ENCODE data around the gene BRI3BP.

Gene BRI3BP, protein sequence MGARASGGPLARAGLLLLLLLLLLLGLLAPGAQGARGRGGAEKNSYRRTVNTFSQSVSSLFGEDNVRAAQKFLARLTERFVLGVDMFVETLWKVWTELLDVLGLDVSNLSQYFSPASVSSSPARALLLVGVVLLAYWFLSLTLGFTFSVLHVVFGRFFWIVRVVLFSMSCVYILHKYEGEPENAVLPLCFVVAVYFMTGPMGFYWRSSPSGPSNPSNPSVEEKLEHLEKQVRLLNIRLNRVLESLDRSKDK

DNA sequence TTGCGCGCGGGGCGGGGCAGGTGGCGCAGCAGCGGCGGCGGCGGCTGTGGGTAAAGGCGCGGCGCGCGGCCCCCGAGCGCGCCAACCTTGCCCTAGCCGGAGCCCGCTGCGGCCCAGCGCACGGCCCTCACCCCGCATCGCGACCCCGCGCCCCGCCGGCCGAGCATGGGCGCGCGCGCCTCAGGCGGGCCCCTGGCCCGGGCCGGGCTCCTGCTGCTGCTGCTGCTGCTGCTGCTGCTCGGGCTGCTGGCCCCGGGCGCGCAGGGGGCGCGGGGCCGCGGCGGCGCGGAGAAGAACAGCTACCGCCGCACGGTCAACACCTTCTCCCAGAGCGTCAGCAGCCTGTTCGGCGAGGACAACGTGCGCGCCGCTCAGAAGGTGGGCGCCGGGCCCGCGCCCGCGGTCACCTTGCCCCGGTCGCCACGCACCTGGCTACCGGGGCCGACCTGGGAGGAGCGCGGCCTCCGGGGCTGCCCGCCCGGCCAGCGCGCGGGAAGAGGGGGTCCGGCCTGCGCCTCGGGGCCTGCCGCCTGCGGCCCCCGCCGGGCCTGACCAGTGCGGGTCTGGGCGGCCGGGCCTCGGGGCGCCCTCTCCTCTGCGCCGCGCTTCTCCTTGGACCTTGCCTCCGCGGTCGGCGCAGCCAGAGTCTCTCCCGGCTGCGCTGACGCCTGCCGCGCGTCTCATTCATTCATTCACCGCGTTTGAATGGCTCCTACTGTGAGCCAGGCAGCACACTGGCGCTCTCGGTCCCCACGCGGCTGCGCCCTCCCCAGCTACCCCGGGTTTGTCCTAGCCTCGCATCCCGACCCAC, at the start of gene BRI3BP:
BRI3BP (plus strand) TSS at position 20 of the 811 bp plus-strand sequence; CDS start at position 166, 146 bp downstream.
- peak; percentile 11 for DNase-seq (ENCODE audit: low spot score)

DNA sequence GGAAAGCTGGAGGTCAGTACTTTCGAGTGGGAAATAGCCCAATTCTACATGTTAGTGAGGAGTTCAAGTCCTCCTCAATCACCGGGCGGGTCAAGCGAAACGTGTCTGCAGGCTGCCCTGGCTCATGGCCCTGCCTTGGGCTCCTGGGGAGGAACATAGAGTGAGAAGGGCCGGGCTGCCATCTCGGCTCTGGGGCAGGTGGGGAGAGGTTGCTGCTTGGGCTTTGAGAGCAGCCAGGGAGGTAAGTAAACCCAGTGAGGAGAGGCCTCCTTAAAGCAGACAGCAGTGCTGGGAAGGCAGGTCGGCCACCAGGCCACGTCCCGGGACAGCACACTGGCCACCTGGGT, 47.0 kb upstream of the BRI3BP start:
- DNase-seq (ENCODE audit: low spot score): no peak

DNA sequence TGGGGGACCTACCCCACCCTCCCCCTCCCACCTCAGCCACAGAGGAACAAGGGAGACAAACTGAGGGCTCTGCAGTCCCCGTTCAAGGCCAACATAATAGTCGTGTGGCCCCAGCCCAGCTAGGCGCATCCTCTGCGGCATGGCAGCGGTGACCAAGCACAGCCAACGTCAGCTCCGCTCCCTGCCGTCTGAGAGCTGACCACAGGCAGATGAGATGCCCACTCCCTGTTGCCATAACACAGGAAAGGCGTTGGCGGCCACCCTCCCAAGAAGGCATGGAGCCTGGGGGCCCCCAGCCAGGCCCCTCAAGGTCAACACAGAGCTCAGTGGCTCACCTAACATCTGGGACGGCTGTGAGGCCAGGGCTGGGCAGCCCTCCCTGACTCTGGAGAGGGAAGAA, 46.4 kb upstream of the BRI3BP start:
- no peak for DNase-seq (ENCODE audit: low spot score)

DNA sequence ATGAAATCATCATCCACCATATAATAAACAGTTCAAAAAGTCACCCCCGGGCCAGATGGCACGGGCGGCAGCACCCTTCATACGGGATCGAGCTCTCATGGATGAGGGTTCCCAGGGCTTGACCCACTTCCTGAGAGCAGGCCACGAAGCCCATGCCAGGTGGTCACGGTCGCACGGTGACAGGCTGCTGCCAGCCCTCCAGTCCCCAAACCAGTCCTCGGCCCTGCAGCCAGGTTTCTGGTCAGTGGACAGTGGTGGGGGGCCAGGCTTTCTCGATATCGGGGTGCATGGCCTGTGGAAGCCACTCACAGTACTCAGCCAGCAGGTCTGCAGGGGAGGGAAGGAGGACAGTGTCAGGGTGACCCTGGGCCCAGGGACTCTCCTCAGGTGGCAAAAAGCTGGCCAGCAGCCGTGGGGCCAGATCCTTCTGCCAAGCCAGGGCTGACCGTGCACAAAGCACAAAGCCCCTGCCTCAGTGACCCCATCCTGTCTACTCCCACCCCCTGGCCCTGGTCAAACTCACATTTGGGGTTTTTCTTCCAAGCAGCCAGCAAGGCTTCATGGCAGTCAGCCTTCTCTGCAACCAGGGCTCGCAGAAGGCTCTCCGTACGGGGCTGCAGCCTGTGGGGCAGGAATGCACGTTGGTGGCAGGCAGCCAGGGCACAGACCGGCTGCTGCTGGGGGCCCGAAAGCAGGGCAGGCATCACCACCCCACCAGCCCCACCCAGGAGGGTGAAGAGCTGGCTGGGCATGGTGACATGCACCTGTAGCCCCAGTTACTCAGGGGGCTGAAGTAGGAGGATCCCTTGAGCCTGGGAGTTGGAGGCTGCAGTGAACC, 45.7 kb upstream of the BRI3BP start:
- no peak for DNase-seq (ENCODE audit: low spot score)

DNA sequence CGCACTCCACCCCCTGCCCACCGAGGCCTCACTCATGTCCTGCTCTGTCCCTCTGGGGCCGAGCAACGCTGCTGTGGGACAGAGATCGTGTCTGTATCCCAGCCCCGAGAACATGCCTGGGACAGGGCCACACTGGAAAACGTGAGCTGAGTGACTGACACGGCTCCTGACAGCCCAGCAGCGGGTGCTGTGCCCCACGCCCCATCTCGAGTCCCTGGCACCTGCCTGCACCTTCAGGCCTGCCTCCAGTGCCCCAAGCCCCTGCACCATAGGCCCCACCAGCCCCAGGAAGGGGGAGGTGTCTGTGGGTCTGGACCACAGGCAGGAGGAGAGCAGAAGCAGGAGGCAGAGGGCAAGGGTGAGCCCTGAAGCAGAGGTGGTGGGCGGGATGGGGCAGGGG, 44.4 kb upstream of the BRI3BP start:
- no peak for DNase-seq (ENCODE audit: low spot score)

DNA sequence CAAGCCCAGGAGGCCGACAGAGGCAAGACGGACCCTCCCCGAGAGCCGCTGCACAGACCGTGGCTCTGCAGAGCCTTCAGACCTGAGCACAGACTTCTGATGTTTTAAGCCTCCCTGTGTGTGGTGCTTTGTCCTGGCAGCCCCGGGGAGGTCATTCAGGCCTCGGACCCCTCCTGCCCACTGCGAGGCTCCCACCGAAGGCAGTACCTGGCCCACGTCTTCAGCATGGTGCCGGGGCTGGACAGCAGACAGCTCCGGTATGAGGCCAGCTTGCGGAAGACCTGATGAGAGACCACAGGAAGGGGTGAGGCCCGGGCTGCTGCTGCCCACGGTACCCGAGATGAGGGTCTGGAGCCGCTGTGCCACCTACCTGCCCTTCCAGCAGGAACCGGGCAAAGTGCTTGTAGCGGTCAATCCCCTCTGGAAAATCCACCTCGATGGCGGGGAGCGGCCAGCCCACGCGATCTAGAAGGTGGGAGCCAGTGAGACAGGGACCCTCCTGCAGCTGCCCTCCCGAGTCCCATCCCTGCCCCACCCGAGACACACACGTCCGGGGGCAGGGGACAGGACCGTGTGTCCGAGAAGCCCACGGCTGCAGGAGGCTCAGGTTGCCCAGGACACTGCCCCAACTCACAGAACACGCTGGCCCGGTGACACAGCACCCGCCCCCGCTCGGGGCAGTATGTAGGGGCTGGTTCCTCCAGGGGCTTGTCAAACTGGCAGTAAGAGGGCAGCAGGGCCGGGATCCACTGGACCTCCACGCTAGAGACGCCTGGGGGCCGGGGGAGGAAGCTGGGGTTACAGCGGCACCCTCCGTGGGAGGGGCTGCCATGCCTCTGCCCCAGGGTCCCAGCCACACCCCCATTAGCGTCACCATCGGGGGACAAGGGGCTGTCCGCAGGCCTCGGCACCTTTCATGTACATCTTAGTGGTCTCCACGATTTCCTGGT, 43.4 kb upstream of the BRI3BP start:
- DNase-seq (ENCODE audit: low spot score): no peak

DNA sequence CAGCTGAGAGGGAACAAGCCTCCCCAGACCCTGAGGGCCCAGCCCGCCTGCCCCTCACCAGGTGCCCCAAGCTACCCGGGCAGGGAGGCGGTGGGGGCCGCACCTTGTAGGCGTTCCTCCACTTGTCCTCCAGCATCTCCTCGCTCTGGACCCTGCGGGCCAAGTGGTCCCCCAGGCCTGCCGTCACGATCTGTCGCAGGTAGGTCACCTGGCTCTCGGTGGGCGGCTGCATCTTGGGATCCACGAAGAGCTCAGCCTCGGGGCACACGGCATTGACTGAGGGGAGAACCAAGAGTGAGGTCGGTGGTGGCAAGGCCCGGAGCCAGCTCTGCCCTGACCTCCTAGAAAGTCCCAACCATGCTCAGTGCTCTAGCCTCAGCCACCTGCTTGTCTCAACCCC, 41.1 kb upstream of the BRI3BP start:
- no peak for DNase-seq (ENCODE audit: low spot score)

DNA sequence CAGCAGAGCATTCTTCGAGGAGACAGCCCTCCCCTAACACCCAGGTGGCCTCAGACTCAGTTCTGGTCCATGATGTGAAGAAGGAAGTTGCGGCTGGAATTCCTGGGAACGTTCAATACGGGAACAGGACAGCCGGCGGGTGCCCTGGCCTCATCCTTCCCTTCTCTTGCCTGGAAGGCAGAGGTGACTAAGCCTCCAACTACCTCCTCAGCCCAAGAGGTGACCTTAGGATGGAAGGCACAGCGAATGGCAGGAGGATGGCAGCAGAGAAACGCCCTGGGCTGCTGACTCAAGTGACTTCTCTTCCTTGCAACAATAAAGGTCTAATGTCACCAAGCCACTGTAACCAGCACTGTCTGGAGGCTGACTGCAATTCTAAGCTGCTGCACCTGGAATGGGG, 40.6 kb upstream of the BRI3BP start:
- DNase-seq (ENCODE audit: low spot score): no peak

DNA sequence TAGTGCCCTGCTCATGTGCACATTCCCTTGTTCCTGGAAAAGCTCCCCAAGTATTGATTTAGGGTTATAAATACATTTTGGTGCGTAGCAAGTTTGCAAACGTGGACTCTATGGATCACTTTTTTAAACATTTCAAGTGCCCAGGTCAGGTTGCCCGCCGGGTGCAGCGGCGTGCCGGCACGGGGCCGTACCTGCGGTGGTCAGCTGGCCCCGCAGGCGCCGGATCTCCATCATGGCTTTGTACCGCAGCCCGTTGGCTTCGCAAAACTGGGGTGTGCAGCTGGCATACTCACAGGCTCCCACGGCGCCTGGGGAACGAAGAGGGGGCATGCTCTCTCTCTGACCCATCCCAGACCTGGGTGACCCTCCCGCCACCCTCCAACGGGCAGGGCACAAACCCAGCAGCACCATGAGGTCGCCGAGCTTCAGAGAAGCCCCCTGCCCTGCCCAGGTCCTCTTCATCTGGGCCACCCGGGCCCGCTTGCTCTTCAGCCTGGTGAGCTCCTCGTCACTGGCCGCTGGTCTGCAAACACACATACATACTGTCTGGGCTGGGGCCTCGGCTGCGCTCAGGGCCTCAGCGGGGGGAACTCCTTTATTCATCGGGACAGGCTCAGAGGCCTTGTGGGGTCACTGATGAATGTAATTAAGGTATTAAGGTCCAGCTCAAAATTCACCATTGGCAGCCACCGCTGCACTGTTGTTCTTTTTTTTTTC, 39.6 kb upstream of the BRI3BP start:
- DNase-seq (ENCODE audit: low spot score): no peak

DNA sequence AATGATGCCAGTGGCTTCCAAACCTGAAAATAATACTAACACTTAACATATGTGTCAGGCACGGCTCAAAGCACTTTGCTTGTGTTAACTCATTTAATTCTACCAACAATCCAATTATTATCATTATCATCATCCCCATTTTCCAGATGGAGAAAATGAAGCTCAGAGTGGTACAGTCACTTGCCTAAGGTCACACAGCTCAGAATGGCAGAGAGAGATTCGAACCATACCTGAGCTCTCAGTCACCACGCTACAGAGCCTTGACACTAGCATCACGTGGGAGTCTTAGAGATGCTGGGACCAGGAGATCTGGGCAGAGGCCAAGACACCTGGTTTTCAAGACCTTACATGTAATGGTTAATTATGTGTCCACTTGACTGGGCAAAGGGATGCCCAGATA, 38.7 kb upstream of the BRI3BP start:
- no peak for DNase-seq (ENCODE audit: low spot score)

DNA sequence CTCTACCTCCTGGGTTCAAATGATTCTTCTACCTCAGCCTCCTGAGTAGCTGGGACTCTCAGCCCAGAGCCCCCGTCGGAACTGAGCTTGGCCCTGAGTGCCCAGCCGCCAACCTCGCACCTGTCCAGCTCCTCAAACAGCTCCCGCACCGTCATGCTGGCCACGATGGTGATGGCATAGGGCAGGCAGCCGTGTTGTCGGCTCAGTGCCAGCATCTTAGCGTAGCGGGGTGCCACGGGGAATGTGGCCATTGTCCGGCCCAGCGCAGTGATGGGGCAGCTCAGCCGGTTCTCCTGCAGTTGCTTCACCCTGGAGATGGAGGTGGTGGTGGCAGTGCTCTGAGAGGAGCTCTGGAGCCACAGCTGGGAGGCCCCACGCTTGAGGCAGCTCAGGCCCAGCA, 36.9 kb upstream of the BRI3BP start:
- DNase-seq (ENCODE audit: low spot score): no peak

DNA sequence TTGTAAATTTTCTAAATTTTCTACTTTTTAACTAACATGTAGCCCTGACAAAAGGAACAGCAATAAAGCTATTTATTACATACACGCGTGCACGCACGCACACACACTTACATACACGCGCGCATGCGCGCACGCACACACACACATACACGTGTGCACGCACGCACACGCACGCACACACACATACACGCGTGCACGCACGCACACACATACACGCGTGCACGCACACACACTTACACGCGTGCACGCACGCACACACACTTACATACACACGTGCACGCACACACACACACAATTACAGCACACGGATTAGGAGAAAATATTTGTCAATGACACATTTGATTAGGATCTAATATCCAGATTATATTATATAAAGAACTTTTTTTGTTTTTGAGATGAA, 32.4 kb upstream of the BRI3BP start:
- no peak for DNase-seq (ENCODE audit: low spot score)

DNA sequence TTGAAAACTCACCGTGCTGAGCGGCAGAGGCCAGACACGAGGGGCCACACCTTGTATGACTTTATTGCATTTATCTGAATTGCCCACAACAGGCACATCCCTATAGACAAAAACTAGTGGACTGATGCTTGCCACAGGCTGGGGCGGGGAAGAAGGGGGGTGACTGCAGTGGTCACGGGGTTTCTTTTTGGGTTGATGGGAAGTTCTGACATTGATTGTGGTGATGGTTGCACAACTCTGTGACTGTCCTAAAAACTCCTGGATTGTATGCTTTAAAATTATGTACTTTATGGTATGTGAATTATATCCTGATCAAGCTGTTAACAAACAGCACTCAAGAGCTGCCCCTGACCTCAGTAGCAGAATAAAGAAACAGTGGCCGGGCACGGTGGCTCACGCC, 30.2 kb upstream of the BRI3BP start:
- no peak for DNase-seq (ENCODE audit: low spot score)

DNA sequence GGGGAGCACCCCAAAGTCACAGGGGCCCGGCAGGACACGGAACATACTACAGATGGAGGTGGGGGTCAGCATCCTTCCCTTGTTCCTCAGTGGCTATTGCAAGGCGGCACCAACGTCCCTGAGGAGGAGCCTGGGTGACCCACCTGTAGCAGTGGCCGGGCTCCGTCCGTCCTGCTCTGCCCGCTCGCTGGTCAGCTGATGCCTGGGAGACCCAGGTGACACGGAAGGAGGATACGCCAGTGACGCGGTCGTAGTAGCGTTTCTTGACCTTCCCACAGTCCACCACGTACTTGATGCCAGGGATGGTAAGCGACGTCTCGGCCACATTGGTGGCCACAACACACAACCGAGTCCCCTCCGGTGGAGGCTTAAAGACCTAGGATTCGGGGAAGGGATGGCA, 29.2 kb upstream of the BRI3BP start:
- DNase-seq (ENCODE audit: low spot score): no peak

DNA sequence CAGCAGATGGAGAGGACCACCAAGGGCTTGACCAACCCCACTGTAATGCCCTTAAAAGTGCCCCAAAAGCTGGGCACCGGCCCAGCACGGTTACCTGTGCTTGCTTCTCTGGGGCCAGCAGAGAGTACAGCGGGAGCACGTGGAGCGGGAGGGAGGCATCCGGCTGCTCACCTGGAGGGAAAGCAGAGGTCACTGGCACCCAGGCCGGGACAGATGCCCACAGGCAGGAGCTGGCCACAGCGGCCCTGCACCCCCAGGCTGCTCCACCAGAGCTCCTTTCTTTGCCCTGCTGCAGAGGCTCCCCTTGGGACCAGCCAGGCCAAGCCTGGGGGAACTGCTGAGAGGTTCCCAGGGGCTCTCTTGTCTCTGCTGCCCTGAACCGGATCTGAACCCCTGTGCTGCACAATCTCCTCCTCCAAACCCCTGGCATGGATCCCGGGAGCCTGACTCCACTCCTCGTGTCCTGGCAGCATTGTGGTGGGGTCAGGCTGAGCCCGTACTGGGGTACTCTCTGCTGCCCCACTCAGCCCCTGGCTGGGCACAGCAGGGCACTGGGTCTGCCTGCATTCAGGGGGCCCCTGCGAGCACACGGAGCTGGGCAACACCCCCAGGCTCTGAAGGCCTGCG, 28.5 kb upstream of the BRI3BP start:
- no peak for DNase-seq (ENCODE audit: low spot score)

DNA sequence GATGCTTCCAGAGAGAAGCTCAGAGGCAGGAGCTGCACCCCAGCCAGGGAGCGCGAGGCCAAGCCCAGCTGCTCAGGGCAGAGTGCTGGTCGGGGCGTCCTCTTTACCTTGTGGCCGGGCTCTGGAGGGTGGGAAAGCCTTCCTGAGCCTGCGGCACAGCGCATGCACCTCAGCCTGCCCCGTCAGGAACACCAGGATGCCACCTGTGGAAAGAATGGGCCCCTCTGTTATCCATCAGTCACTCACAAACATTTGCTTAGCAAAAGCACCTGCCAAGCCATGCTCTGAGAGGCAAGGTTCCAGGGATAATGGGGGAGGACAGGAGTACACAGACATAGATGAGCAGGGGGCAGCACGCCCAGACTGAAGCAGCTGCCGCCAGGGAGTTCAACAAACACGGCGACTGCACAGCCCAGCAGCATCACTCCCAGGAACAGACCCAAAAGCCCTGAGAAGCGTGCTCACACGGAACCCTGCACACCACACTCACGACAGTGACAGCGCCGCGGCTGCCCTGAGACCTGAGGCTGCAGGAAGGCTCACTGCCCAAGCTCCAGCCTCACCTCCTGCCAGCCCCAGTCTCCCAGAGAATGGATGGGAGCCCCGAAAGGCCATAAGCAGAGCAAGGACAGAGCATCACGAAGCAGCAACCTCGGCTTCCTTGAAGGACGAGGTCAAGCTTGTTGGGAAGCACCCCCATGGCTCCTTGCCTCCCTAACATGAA, 26.3 kb upstream of the BRI3BP start:
- no peak for DNase-seq (ENCODE audit: low spot score)

DNA sequence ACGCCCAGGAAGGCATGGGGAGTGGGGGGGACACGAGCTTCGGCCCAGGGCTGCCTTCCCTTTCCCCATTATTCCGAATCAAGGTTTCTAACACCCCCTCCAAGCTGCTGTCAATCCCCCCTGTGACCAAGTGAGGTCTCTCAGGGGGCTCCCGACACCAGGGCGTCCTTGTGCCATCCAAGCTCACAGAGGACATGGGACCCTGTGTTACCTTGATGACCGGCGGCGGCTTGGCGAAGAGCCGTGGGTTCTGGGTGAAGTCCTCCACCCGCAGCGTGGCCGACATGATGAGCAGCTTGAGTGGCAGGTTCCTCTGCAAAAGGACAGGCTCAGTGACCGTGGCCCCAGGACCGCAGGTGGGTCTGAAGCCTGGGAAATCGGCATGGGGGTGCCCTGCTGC, 24.8 kb upstream of the BRI3BP start:
- DNase-seq (ENCODE audit: low spot score): no peak

DNA sequence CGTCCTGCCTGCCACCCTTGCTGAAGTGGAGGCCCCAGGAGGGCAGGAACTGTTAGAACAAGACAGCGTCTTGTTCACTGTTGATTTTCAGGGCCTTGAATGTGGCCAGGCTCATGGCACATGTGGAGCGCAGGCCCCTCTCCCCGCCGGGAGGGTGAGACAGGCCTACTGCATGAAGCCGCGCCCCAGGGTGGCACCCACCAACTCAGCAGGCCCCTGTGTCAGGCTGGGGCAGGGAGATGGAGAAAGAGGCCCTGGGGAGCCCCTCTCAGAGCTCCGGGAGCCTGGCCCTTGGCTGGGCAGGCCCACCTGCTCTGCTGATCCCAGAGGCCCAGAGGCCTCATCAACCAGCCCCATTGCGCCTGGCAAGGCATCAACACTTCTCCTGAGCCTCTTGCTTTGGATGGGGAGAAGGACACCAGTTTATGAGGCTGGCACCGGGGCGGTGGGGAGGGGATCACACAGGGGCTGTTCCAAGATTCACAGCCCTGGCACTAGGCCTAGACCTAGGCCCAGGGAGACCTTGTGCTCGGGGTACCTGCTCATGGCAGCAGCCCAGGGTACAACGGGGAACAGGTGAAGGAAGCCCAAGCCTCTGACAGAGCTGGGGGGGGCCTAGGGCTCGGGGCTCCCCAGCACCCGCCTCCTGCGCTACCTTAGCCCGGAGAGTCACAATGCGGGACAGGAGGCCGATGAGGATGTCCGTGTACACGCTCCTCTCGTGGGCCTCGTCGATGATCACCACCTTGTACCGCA, 22.6 kb upstream of the BRI3BP start:
- no peak for DNase-seq (ENCODE audit: low spot score)

DNA sequence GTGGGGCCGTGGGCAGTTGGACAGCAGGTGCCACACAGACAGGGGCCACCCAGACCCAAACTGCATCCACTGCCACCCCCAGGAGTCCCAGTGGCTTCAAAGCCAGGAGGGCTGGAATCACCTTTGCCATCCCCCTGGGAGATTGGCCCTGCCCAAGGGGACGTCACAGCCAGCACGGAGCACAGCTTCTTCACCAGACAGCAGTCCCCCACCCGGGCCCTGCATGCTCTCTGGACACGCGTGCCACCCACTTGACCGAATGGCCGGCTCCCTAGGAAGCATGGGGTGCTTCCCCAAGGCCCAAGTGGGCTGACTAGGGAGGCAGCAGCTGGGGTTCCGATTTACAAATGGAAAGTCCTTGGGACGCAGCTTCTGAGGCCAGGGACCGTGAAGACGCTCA, 21.8 kb upstream of the BRI3BP start:
- DNase-seq (ENCODE audit: low spot score): no peak

All from CD4-positive, alpha-beta T cell treated with Interleukin-2 at 100 ng/mL for 4 hours (primary cell).